GM12891 (cell line): ENCODE results near the gene TRA2A.

Source experiments
- DNase-seq: peaks from one replicate; pipeline ENCODE4 v3.0.0; 2011; ENCODE audit warnings: low spot score; ENCODE audit not compliant: insufficient read length
- FAIRE-seq: peaks from 2 replicates; lab custom pipeline; 2011; peaks lifted over from hg19 to GRCh38; lab: Jason Lieb, UNC
- PAX5 ChIP-seq: IDR thresholded peaks from 2 replicates; pipeline ENCODE4 v1.6.1; 2011; ENCODE audit warnings: low read length, moderate library complexity, mild to moderate bottlenecking; ENCODE audit not compliant: insufficient read depth, severe bottlenecking
- POLR2A ChIP-seq: IDR thresholded peaks from 2 replicates; pipeline ENCODE4 v1.6.1; 2011; ENCODE audit warnings: low read depth, low read length, control low read depth
- POLR2AphosphoS5 ChIP-seq: IDR thresholded peaks from 2 replicates; pipeline ENCODE4 v1.6.1; 2011; ENCODE audit warnings: low read depth, low read length, control low read depth
- POU2F2 ChIP-seq: IDR thresholded peaks from 2 replicates; pipeline ENCODE4 v1.6.1; 2011; ENCODE audit warnings: low read depth, mild to moderate bottlenecking, control low read depth, low read length, moderate library complexity
- SPI1 ChIP-seq: IDR thresholded peaks from 2 replicates; pipeline ENCODE4 v1.6.1; 2011; ENCODE audit warnings: low read depth, low read length, control low read depth
- TAF1 ChIP-seq: IDR thresholded peaks from 2 replicates; pipeline ENCODE4 v1.6.1; 2011; ENCODE audit warnings: low read depth, low read length, control low read depth

TRA2A gene

GRCh38 chr7:23476286-23477156, 55.3 kb downstream of the TRA2A start:
- peak; percentile 38 for FAIRE-seq
- DNase-seq = no peak
- TF ChIP-seq PAX5 = no peak
- no peak for TF ChIP-seq POU2F2
- TF ChIP-seq POLR2A = peak; percentile 38; the same call in 1 of the 2 replicates
- no peak for TF ChIP-seq TAF1
- TF ChIP-seq SPI1 = no peak
- no peak for TF ChIP-seq POLR2AphosphoS5

DNA sequence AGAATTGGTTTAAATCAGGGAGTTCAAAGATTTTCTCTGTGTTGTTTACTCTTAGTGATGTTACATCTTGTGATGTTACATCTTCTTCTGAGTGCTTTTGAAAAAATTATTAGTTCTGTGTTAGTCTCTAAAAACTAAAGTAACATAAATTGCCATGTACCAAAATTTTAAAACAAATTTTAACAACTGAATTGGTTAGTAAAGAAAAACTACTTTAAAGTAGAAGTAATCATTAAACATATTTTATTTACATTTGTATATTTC, 56.3 kb downstream of the TRA2A start:
- DNase-seq (no peak), FAIRE-seq (no peak)
- TF ChIP-seq PAX5 (no peak), SPI1 (no peak)

GRCh38 chr7:23474829-23475575, 56.8 kb downstream of the TRA2A start:
- no peak for TF ChIP-seq SPI1
- no peak for TF ChIP-seq PAX5
- no peak for TF ChIP-seq POLR2AphosphoS5
- TF ChIP-seq POU2F2 = no peak
- TF ChIP-seq TAF1 = no peak
- no peak for FAIRE-seq

GRCh38 chr7:23474094-23474828, 57.5 kb downstream of the TRA2A start:
- peak; percentile 98 for FAIRE-seq
- DNase-seq = peak; percentile 72
- no peak for TF ChIP-seq PAX5
- TF ChIP-seq POLR2AphosphoS5 = peak; percentile 74
- TF ChIP-seq POU2F2 = no peak; the same call in none of the 2 replicates
- 0 out of 2 replicates have a peak, but pooled peaks have one; percentile 12 for TF ChIP-seq SPI1
- peak; percentile 67; the same call in 1 of the 2 replicates for TF ChIP-seq POLR2A
- TF ChIP-seq TAF1 = peak; percentile 55; the same call in 1 of the 2 replicates

More at GRCh38 chr7:23474829-23475575, 56.8 kb downstream of the TRA2A start:
- no peak for DNase-seq

DNA sequence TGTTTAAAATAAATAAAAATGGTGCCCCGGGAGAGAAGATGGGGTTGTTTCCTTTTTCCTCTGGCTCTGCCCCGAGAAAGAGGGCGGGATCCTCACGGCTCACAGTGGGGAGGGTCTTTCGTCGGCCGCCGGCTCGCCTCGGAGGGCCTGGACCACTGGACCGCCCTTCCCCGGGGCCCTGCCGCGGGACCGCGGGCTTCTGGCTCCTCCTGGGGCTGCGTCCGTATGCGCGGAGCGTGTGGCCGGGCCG, 58.0 kb downstream of the TRA2A start:
- FAIRE-seq = no peak
- TF ChIP-seq PAX5 (no peak), POU2F2 (no peak), POLR2A (no peak), SPI1 (no peak), POLR2AphosphoS5 (no peak), TAF1 (no peak)
- DNase-seq = no peak

DNA sequence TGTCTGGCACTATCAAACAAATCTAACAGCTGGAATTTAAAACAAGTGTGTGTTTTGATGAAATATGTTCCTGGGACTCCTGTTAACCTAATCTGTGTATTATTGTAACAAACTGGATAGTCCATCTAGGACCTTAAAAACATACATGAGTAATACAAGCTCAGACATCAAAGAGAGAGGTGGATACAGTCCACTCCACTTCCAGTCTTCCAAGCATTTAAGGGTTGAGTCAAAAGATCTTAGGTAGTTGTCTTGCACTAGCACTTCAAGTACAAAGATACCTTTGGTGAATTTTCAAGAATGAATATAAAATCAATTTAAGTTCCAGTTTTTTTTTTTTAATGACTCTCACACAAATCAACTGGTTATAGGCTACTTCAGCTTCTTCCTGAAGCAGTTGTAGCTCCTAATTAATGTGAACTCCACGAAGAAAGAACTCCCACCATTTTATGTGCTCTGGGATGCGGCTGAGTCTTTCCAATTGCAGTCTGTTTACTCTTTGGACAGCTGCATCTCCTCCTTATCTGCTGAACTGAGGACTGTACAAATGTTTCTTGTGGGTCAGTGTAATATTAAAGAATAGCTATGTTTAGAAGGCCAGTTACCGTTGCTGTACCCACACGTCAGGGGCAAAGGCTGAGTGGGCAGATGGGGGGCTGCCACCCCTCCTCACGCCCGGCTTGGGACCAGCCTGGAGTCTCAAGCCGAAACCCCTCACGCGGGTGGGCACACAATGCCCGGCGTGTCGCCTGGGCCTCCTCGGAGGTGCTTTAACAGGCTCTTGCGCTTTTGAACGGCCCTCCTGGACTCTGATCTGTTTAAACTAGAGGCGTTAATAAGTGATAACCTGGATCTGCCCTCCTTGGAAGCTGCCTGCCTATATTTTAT, 58.6 kb downstream of the TRA2A start:
- FAIRE-seq (peak; percentile 77), DNase-seq (no peak)
- TF ChIP-seq POLR2AphosphoS5 = no peak
- TF ChIP-seq SPI1 = no peak
- TF ChIP-seq POLR2A = 0 out of 2 replicates have a peak, but pooled peaks have one; percentile 21
- TF ChIP-seq TAF1 = no peak
- no peak for TF ChIP-seq PAX5

GRCh38 chr7:23472556-23472955, 59.2 kb downstream of the TRA2A start:
- no peak for FAIRE-seq
- no peak for TF ChIP-seq SPI1
- no peak for TF ChIP-seq POLR2A
- TF ChIP-seq POU2F2 = no peak
- no peak for TF ChIP-seq TAF1
- no peak for TF ChIP-seq POLR2AphosphoS5
- no peak for TF ChIP-seq PAX5
- DNase-seq = no peak

GRCh38 chr7:23472046-23472445, 59.7 kb downstream of the TRA2A start:
- FAIRE-seq (no peak), DNase-seq (no peak)
- TF ChIP-seq TAF1 (no peak), POLR2AphosphoS5 (no peak), PAX5 (no peak), POLR2A (no peak), SPI1 (no peak), POU2F2 (no peak)
